ENCODE results near the gene LDHD. TPM values are rescaled to one million over a fixed set of nuclear protein-coding genes. Genes with fewer than 3 reads are reported as not detected.

The LDHD gene
- total and polyA plus RNA-seq, 9 of the 15 experiments (the other 6 are each of a cell fraction or from before 2014, with no cell fraction given), result 0.19 to 0.86 (median 0.54) TPM; not detected in 3

GRCh38 chr16:75148311-75149195, 32.0 kb upstream of the LDHD start, which contains the start of gene ZFP1 (continued):
- TF ChIP-seq ZMIZ1 (IDR thresholded peaks at IDR 0.05; ENCODE audit: low read depth in 2 of 2, low read length in 2 of 2), result no peak
- TF ChIP-seq KDM2B (CRISPR knock-in tag; IDR thresholded peaks at IDR 0.05), result peak; percentile 74; the same call in 1 of the 2 replicates
- no peak for TF ChIP-seq MED1 (CRISPR knock-in tag; IDR thresholded peaks at IDR 0.05; ENCODE audit: borderline replicate concordance)
- peak; percentile 86; the same call in 1 of the 2 replicates for TF ChIP-seq GATAD2A (IDR thresholded peaks at IDR 0.05)
- TF ChIP-seq TAF1 (IDR thresholded peaks at IDR 0.05; ENCODE audit: control insufficient read depth, extremely low read depth, insufficient read depth, low read length, severe bottlenecking), result peak; percentile 24
- TF ChIP-seq MXI1 (IDR thresholded peaks at IDR 0.05; ENCODE audit: low read depth, low read length), result no peak
- TF ChIP-seq CBX5 (IDR thresholded peaks at IDR 0.05; ENCODE audit: borderline replicate concordance, low read depth), result no peak
- TF ChIP-seq PHF8 (IDR thresholded peaks at IDR 0.05; ENCODE audit: borderline replicate concordance, low read length), result peak; percentile 83; the same call in 1 of the 2 replicates
- peak; percentile 73 for TF ChIP-seq VEZF1 (CRISPR knock-in tag; IDR thresholded peaks at IDR 0.05)
- TF ChIP-seq MCM5 (IDR thresholded peaks at IDR 0.05; ENCODE audit: low read depth), result no peak
- TF ChIP-seq CHCHD3 (CRISPR knock-in tag; IDR thresholded peaks at IDR 0.05), result no peak
- peak; percentile 80 for TF ChIP-seq PHF20 (IDR thresholded peaks at IDR 0.05; ENCODE audit: partially characterized antibody)
- TF ChIP-seq CBX8 (IDR thresholded peaks at IDR 0.05; ENCODE audit: borderline replicate concordance, extremely low read depth, low read depth, low read length, poor library complexity, severe bottlenecking), result no peak
- no peak for TF ChIP-seq MAFG (tag; conservative IDR thresholded peaks at IDR 0.05)
- no peak for TF ChIP-seq BRF1 (IDR thresholded peaks at IDR 0.05; ENCODE audit: borderline replicate concordance, extremely low read depth, insufficient read length)
- peak; percentile 39 for TF ChIP-seq KDM5B (IDR thresholded peaks at IDR 0.05; ENCODE audit: insufficient replicate concordance, low read depth, low read length)
- TF ChIP-seq SAFB2 (IDR thresholded peaks at IDR 0.05; ENCODE audit: borderline replicate concordance, low read depth, low read length, severe bottlenecking), result no peak
- TF ChIP-seq RBFOX2 (IDR thresholded peaks at IDR 0.05; ENCODE audit: low read depth, low read length), result peak; percentile 88
- no peak for TF ChIP-seq HMBOX1 (IDR thresholded peaks at IDR 0.05)
